Activated CD4-positive, CD25-positive, alpha-beta regulatory T cell (primary cell): ENCODE data around the gene KCNH2.
A peak's percentile ranks its signal among the peaks of the same experiment; 100 is the strongest.
"Not testable (repeated sequence)": the region's sequence is repeated elsewhere in the genome, so short reads cannot be mapped to it uniquely, and the experiment has no call there.

Source experiments
- DNase-seq, 4 experiments: peaks; one replicate each; lab custom pipeline; 2025; lab: John Stamatoyannopoulos, UW

The KCNH2 gene

DNA sequence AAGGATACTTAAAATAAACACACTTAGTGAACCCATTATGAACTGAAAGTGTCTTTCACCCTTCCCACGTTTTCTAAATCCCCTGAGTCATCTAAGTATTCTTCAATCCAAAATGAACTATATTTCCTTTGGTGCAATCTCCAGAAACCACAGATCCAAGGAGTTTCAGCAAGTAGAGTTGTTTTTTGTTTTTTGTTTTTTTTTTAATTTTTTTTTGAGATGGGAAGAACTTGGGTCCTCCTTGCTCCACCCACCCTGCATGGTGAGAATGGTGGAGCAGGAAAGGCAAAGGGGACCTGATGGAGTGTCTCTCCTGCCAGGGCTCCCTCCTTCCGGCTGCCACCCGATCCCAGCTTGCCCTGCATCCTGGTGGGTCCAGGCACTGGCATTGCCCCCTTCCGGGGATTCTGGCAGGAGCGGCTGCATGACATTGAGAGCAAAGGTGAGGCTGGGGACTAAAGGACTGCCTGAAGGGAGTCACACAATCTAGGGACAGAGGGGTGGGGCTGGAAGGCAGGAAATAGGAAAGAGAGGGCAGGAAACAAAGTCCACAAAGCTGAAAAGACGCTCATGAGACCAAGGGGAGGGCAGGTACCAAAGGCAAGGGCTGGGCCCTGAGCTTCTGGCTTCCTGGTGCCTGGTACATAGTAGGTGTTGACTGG is 34.0 kb upstream of the KCNH2 start:
- DNase-seq = no peak

DNA sequence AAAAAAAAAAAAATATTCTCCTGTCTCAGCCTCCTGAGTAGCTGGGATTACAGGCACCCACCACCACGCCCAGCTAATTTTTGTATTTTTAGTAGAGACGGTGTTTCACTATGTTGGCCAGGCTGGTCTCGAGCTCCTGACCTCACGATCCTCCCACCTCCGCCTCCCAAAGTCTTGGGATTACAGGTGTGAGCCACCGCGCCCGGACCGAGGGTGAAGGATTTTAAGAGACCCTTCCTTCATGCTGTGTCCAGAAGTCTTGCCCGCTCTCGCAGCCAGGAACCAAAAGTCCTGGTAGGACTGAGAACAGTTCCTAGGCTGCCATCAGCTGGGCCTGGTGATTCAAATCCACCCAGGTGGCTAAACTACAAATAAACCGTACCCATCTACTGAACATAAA is 33.5 kb upstream of the KCNH2 start:
- DNase-seq = not testable (repeated sequence)

DNA sequence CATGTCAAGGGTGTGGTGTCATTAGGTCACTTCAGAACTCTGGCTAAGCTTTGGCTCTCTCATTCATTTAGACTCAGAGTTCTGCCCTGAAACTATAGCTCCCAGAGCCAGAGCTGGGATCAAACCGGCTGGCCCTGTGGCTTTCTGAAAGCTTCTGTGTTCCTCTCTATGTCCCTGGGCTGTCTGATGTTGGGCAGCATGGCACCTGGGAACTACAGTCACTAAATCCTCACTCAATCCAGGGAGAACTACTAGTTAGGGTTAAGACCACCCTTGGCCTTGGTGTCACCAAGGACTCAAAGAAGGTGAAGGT is 32.9 kb upstream of the KCNH2 start:
- DNase-seq = no peak

DNA sequence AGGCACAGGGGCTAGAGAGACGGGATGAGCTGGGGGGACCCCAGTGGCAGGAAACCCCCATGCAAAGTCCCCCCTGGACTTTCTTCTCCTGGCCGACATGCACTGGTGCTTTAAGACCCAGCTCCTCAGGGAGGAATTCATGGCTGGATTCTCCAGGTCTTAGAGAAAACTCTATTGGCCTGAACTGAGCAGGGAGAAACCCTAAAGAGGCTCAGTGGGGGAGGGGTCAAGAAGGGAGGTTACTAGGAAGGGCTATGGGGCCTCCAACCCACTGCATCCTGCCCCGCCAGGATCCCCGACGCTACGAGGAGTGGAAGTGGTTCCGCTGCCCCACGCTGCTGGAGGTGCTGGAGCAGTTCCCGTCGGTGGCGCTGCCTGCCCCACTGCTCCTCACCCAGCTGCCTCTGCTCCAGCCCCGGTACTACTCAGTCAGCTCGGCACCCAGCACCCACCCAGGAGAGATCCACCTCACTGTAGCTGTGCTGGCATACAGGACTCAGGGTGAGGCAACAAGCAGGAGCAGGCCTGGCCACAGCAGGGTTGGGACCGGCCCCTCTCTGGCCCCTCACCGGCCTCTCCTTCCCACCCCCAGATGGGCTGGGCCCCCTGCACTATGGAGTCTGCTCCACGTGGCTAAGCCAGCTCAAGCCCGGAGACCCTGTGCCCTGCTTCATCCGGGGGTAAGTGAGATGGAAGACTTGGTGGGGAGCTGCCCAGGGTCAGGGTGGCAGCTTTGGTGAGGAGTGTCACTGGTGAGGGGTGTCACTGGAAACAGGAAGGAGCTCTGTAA is 32.4 kb upstream of the KCNH2 start:
- DNase-seq = no peak

- DNase-seq = no peak
Measured at GRCh38 chr7:151010037-151010306, 31.9 kb upstream of the KCNH2 start.

GRCh38 chr7:151009327-151010036 is 31.4 kb upstream of the KCNH2 start:
- no peak for DNase-seq

DNA sequence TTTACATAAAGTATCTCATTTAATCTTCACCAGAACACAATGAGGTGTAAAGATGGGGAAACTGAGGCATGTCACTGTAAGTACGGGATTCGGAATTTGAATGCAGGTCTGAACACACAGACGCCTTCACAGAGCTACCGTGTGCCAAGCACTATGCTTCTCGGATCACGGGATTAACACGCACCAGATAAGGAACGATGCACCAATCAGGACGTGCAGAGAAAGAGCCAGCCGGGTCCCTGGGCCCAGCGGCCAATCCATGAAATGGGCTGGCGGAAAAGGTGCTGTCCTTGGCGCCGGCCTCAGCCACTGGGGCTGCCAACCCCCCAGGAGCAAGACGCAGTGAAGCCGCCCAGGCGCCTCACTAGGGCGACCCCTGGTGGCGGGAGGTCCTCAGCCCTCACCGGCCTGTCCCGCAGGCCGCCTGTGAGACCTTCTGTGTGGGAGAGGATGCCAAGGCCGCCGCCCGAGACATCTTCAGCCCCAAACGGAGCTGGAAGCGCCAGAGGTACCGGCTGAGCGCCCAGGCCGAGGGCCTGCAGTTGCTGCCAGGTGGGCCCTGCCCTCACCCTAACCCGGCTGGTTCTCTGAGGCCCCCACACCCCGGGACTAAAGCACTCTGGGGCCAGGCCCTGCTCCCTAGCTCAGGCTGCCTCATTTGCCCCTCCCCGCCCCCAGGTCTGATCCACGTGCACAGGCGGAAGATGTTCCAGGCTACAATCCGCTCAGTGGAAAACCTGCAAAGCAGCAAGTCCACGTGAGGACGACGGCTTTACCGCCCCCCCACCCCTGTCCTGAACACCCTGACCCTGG is 30.6 kb upstream of the KCNH2 start:
- DNase-seq = peak; percentile 63 to 72 (median 66)

DNA sequence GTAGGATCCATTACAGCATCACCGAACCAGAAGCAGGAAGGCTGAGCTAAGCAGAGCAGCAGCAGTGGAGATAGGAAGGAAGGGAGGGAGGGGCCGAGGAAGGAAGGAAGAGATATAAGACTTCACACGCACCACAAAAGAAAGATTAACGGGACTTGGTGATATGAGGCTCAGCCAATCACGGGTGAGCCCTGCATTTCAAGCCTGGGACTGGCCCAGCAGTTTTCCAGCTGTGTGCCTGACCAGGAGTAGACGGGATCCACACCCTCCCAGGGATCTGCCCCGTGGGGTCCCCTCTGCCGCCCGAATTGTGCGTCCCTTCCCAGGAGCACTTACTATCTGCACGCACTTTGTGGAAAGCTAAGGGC is 30.0 kb upstream of the KCNH2 start:
- no peak for DNase-seq

- DNase-seq = no peak
Measured at GRCh38 chr7:151007469-151007898, 29.4 kb upstream of the KCNH2 start.

GRCh38 chr7:151006590-151007300 is 28.6 kb upstream of the KCNH2 start:
- no peak for DNase-seq

- no peak for DNase-seq
Measured at GRCh38 chr7:151005566-151005965, 27.4 kb upstream of the KCNH2 start.

DNA sequence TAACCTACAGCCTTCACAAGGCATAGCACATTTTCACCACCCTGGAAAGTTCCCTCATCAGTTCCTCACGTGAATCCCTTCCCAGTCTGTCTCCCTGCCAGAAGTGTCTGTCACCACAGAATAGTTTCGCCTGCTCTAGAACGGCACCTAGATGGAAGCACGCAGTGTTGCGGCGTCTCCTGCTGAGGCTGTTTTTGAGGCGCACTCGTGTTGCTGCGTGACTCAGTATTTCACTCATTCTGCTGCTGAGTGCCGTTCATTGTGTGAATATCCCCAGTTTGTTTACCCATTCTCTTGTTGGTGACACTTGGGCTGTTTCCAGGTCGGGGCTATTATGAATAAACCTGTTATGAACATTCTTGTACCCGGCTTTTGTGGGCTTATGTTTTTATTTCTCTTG is 25.5 kb upstream of the KCNH2 start:
- DNase-seq = no peak

- DNase-seq = no peak
Measured at GRCh38 chr7:151001546-151001945, 23.4 kb upstream of the KCNH2 start.

- no peak for DNase-seq
Measured at GRCh38 chr7:151000897-151001495, 22.9 kb upstream of the KCNH2 start.

DNA sequence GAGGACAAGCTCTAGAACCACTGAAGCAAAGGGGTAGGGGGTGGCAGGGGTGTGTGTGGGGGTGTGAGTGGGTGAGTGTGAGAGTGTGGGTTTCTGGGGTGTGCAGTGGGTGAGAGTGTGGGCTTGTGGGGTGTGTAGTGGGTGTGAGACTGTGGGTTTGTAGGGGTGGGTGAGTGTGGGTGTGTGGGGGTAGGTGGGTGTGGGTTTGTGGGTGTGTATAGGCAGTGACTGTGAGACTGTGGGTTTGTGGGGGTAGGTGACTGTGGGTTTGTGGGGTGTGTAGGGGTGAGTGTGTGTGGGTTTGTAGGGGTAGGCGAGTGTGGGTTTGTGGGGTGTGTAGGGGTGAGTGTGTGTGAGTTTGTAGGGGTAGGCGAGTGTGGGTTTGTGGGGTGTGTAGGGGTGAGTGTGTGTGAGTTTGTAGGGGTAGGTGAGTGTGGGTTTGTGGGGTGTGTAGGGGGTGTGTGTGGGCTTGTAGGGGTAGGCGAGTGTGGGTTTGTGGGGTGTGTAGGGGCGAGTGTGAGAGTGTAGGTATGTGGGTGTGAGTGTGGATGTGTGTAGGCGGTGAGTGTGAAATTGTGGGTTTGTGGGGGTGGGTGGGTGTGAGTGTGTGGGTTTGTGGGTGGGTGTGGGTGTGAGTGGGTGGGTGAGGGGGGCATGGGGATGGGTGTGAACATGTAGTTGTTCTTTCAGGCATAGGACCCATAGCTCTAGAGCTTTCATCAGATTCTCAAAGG is 21.5 kb upstream of the KCNH2 start:
- no peak for DNase-seq

- no peak for DNase-seq
Measured at GRCh38 chr7:150999001-150999400, 20.9 kb upstream of the KCNH2 start.

- no peak for DNase-seq
Measured at GRCh38 chr7:150998341-150998740, 20.2 kb upstream of the KCNH2 start.

- DNase-seq = no peak
Measured at GRCh38 chr7:150997817-150998216, 19.7 kb upstream of the KCNH2 start.

GRCh38 chr7:150997075-150997511 is 19.0 kb upstream of the KCNH2 start:
- no peak for DNase-seq

- no peak for DNase-seq
Measured at GRCh38 chr7:150996376-150997074, 18.4 kb upstream of the KCNH2 start.
